DMS 273 treated with DMSO at 0.1 percent for 48 hours (cell line): ENCODE results near the gene PKP2.
A peak's percentile ranks its signal among the peaks of the same experiment; 100 is the strongest.

Experiments
- DNase-seq: peaks from one replicate; lab custom pipeline; 2025; lab: John Stamatoyannopoulos, UW

PKP2 gene

GRCh38 chr12:32809196-32809595 is 87.4 kb downstream of the PKP2 start:
- DNase-seq, result no peak

- no peak for DNase-seq
Observed at GRCh38 chr12:32804301-32804700, 92.3 kb downstream of the PKP2 start.

GRCh38 chr12:32801269-32801980 is 95.2 kb downstream of the PKP2 start:
- DNase-seq, result no peak

- DNase-seq, result no peak
Observed at GRCh38 chr12:32794281-32794680, 102.3 kb downstream of the PKP2 start.

- DNase-seq, result no peak
Observed at GRCh38 chr12:32789916-32790315, 106.7 kb downstream of the PKP2 start.

- DNase-seq, result no peak
Observed at GRCh38 chr12:32789446-32789845, 107.1 kb downstream of the PKP2 start.

- DNase-seq, result no peak
Observed at GRCh38 chr12:32788405-32788804, 108.2 kb downstream of the PKP2 start.

GRCh38 chr12:32785557-32785956 is 111.0 kb downstream of the PKP2 start:
- DNase-seq, result no peak

GRCh38 chr12:32783029-32783428 is 113.5 kb downstream of the PKP2 start:
- DNase-seq, result no peak

- DNase-seq, result no peak
Observed at GRCh38 chr12:32780071-32780470, 116.5 kb downstream of the PKP2 start.

- DNase-seq, result no peak
Observed at GRCh38 chr12:32777691-32778175, 118.8 kb downstream of the PKP2 start.

- DNase-seq, result no peak
Observed at GRCh38 chr12:32777159-32777558, 119.4 kb downstream of the PKP2 start.

GRCh38 chr12:32776258-32776657 is 120.3 kb downstream of the PKP2 start:
- DNase-seq, result no peak

- DNase-seq, result no peak
Observed at GRCh38 chr12:32773691-32774090, 122.9 kb downstream of the PKP2 start.

GRCh38 chr12:32770141-32770540 is 126.4 kb downstream of the PKP2 start:
- no peak for DNase-seq

- no peak for DNase-seq
Observed at GRCh38 chr12:32768518-32768917, 128.1 kb downstream of the PKP2 start.

GRCh38 chr12:32765906-32766305 is 130.7 kb downstream of the PKP2 start:
- peak; percentile 76 for DNase-seq

- DNase-seq, result no peak
Observed at GRCh38 chr12:32761716-32762115, 134.9 kb downstream of the PKP2 start.

GRCh38 chr12:32757157-32757556 is 139.4 kb downstream of the PKP2 start:
- DNase-seq, result no peak

- no peak for DNase-seq
Observed at GRCh38 chr12:32756476-32757066, 140.0 kb downstream of the PKP2 start.

GRCh38 chr12:32755654-32756475 is 140.7 kb downstream of the PKP2 start, which contains the start of gene YARS2:
Gene YARS2, minus strand, starts transcription at chr12:32755897. Its CDS starts 23 bp downstream, at chr12:32755874.
- DNase-seq, result peak; percentile 82

GRCh38 chr12:32755051-32755653 is 141.4 kb downstream of the PKP2 start:
- no peak for DNase-seq
